Skeletal muscle satellite cell (primary cell): ENCODE measurements around the gene GRIN2A.

Experiments used
- H3K27me3 ChIP-seq: 2 replicates; pipeline ENCODE4 v1.7.0; 2013; ENCODE audit warnings: low read length; ENCODE audit not compliant: control insufficient read depth, insufficient read depth
- H3K36me3 ChIP-seq: 2 replicates; pipeline ENCODE4 v1.7.0; 2013; ENCODE audit warnings: mild to moderate bottlenecking, control low read depth, low read length; ENCODE audit not compliant: insufficient read depth
- H3K4me1 ChIP-seq: 2 replicates; pipeline ENCODE4 v1.7.0; 2013; ENCODE audit warnings: low read length; ENCODE audit not compliant: control insufficient read depth, insufficient read depth
- H3K4me2 ChIP-seq: 2 replicates; pipeline ENCODE4 v1.7.0; 2013; ENCODE audit warnings: mild to moderate bottlenecking, low read length
- H3K4me3 ChIP-seq: 2 replicates; pipeline ENCODE4 v1.7.0; 2013; ENCODE audit warnings: low read length
- H3K9ac ChIP-seq: 2 replicates; pipeline ENCODE4 v1.7.0; 2013; ENCODE audit warnings: mild to moderate bottlenecking, low read depth, low read length, moderate library complexity
- H3K9me3 ChIP-seq: replicated peaks from 2 replicates; pipeline ENCODE4 v1.7.0; 2013; ENCODE audit warnings: mild to moderate bottlenecking, control low read depth, low read length

Gene GRIN2A

DNA sequence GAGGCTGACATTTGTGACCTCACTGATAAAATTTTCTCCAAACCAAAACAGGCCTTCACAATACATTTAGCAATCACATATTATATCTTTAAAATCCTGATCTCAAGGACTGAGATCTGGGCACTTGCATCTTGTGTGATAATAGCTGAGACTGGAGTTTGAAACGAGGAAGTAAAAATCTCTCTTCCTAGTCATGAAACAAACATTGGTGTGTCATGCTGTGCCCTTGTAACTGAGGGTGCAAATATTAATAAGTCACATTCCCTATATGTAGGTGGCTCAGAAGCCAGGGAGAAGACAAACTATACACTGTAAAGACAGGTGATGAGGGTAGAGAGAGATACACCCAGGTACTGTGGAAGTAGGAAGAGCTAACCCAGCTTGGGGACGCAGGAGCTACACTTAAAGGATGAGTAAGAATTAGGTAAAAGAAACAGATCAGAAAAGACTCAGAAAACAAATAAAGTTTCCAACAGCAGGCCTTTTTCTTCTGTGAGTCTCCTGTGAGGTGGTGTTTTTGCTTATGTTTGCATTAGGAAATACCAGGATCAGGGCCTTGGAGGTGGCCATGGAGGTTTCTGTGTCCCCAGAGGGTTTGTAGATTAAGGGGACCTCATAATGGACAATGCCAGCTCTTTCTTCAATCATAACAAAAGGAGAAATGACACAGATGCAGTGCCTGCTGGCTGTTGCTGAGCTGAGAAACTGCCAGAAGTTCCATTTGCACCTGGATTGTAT, 335.7 kb downstream of the GRIN2A start:
- H3K4me3 ChIP-seq, result no peak overlapping the region
- H3K9ac ChIP-seq, result peak overlapping the region; percentile 64
- H3K4me2 ChIP-seq, result peak overlapping the region; percentile 61
- no peaks in the 10 kb centered on the region for H3K27me3 ChIP-seq
- H3K4me1 ChIP-seq, result peaks cover 42% of the 10 kb centered on the region
- no peaks in the 10 kb centered on the region for H3K9me3 ChIP-seq
- no peaks in the 10 kb centered on the region for H3K36me3 ChIP-seq

DNA sequence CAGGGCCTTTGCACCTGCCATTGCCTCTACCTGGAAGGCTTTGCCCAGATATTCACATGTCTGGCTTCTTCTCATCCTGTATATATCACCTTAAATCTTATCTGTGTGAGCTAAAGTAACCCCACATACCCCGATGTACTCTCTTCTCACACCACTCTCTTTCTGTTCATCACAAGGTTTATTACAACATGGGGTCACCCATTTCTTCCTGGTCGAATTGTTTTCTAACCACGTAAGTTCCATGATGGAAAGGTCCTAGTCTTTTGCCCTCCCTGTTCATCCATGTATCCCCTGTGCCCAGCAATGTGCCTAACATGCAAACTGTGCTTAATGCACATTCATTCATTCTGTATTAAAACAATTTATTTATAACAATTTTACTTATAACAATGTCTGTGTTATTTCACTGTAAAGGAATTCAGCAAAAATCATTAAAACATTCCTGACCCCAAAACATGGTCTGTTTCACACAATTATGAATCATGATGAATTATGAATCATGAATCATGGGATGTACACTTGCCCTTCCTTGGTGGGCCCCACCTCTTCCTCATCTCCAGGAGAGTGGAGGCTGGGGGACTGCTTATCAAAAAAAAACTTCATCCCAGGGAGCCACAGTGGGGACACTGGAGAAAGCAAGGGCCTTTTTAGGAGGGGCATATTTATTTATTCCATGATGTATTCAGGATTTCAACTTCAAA, 336.4 kb downstream of the GRIN2A start:
- Histone ChIP-seq H3K36me3 (no peaks in the 10 kb centered on the region), H3K9ac (peak overlapping the region; percentile 64), H3K4me2 (peak overlapping the region; percentile 65), H3K27me3 (no peaks in the 10 kb centered on the region), H3K4me1 (peaks cover 42% of the 10 kb centered on the region), H3K4me3 (no peak overlapping the region), H3K9me3 (no peaks in the 10 kb centered on the region)

DNA sequence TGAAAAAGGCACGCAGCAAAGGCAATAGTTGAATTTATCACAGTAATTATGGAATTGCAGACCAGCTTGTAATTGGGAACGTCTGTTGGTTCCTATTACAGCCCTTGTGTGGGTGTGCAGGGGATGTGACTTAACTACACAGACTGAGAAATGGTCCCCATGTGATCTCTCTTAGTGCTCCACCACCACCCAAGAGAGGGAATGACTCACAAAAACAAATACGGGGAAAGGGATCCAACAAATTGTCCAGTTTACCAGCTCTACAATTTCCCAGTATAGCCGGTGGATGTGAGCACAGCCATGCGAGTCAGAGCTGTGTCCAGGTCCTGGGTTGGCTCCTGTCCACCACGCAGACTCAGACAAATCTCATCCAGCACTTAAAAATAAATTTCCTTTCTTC, 337.9 kb downstream of the GRIN2A start:
- Histone ChIP-seq H3K9ac (no peak overlapping the region), H3K4me2 (peak overlapping the region; percentile 7), H3K4me1 (peaks cover 42% of the 10 kb centered on the region), H3K9me3 (no peaks in the 10 kb centered on the region), H3K36me3 (no peaks in the 10 kb centered on the region), H3K4me3 (no peak overlapping the region), H3K27me3 (no peaks in the 10 kb centered on the region)

DNA sequence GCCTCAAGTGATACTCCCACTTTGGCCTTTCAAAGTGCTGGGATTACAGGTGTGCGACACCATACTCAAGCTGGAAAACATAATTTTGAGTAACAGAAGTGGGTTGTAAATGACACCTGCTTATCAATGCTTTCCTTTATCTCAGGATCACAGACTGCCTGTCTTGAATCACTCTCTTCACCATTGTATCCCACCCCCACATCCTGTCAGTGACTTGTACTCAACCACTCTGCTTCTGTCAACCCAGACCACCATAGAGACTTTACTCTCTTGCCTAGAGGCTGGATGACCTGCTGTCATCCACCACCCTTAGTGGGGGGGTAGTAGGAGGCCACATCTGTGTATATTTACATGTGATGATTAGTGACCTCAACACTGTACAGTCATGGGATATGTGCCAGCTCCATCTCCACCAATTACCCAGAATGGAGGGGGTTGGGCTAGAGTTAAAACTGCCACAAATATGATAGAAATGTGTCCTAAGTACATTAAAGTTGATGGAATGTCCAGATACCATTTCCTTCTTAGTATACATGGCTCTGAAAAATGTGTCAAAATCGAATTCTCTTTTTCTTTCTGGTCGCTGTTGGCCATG, 338.7 kb downstream of the GRIN2A start:
- H3K36me3 ChIP-seq, result no peaks in the 10 kb centered on the region
- no peak overlapping the region for H3K9ac ChIP-seq
- H3K27me3 ChIP-seq, result no peaks in the 10 kb centered on the region
- H3K9me3 ChIP-seq, result no peaks in the 10 kb centered on the region
- peaks cover 42% of the 10 kb centered on the region for H3K4me1 ChIP-seq
- peak overlapping the region; percentile 7 for H3K4me2 ChIP-seq
- H3K4me3 ChIP-seq, result no peak overlapping the region

DNA sequence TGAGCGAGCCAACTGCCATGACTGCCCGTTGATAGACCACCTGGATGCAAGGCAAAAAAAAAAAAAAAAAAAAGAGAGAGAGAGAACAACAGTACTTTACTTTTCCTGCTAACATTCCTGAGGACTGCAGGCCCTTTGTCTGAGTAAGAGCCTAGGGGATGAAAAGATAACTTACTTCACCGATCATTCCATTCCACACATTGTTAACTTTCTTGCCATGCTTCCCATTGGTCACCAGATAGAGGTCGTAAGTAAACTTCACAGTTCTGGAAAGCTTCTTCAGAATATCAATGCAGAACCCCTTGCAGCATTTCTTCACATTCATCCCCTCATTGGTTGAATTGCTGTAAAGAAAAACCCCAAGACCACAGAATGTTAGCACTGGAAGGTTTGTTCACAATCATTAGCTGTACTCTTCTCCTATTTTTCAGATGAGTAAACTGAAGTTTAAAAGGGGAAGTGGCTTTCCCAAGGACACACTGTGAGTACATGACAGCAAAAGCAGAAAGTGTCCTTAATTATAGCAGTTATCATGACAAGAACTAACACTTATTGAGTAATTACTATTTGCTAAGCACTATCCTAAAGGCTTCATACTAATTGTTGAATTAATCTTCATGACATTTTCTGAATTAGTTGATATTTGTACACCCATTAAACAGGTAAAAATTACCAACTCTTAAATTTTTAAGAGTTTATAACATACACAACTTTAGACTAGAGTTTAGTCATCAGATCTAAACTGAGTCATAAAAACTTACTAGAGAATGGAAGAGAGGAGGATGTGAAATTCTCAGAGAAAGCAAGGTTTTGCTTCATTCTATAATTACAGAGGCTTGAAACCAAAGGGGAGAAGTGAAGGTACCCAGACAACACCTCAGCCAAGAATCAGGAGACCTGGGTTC, 341.2 kb downstream of the GRIN2A start:
- Histone ChIP-seq H3K36me3 (no peaks in the 10 kb centered on the region), H3K4me3 (no peak overlapping the region), H3K9ac (no peak overlapping the region), H3K9me3 (no peaks in the 10 kb centered on the region), H3K4me2 (no peak overlapping the region), H3K27me3 (no peaks in the 10 kb centered on the region), H3K4me1 (peaks cover 28% of the 10 kb centered on the region)

DNA sequence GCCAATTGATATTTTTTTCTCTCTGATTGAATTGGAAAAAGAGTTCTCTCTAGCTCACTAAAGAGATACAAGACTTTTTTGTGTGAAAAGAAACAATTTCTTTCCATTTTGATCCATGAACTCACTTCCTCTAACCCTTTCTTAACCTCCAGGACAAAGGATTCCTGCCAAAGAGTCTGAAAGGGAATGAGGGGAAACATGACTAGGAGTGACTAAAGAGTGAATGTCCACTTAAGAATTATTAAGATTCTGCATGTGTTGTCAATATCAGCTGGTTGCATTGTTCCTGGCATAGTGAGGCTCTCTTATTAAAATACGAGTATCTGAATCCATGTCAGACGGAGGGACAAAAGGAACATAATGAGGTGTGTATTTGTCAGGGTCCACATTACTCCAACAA, 344.7 kb downstream of the GRIN2A start:
- no peaks in the 10 kb centered on the region for H3K4me1 ChIP-seq
- no peak overlapping the region for H3K9ac ChIP-seq
- no peaks in the 10 kb centered on the region for H3K36me3 ChIP-seq
- H3K4me2 ChIP-seq, result no peak overlapping the region
- no peaks in the 10 kb centered on the region for H3K27me3 ChIP-seq
- no peak overlapping the region for H3K4me3 ChIP-seq
- H3K9me3 ChIP-seq, result no peaks in the 10 kb centered on the region

DNA sequence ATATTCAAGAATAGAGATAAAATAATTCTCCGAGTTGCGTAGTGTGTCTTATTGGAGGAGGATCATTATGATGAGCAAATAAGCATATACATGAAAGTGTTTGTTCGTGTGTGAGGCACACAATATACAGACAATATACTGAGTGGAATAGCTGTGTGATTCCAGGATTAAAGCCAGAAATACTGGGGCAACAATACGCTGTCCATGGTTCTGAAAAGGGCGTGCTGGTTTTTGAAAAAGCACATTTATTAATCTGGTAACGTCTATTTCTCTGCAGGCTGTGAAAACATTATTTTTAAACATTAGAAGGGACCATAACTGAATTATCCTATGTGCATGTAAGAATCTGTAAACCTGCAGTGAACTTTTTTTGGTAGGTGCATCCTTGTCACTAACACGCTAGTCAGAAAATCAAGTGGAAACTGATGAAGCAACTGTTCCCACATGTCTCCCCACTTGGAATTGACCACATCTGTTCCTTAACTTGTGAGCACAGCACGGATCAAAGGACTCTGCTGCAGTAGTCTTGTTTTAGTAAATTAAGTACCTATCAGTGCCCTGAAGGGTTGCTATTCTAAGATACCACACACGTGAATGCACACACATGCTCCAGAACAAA, 346.0 kb downstream of the GRIN2A start:
- Histone ChIP-seq H3K9me3 (no peaks in the 10 kb centered on the region), H3K9ac (no peak overlapping the region), H3K4me3 (no peak overlapping the region), H3K4me1 (no peaks in the 10 kb centered on the region), H3K36me3 (no peaks in the 10 kb centered on the region), H3K4me2 (no peak overlapping the region), H3K27me3 (no peaks in the 10 kb centered on the region)

DNA sequence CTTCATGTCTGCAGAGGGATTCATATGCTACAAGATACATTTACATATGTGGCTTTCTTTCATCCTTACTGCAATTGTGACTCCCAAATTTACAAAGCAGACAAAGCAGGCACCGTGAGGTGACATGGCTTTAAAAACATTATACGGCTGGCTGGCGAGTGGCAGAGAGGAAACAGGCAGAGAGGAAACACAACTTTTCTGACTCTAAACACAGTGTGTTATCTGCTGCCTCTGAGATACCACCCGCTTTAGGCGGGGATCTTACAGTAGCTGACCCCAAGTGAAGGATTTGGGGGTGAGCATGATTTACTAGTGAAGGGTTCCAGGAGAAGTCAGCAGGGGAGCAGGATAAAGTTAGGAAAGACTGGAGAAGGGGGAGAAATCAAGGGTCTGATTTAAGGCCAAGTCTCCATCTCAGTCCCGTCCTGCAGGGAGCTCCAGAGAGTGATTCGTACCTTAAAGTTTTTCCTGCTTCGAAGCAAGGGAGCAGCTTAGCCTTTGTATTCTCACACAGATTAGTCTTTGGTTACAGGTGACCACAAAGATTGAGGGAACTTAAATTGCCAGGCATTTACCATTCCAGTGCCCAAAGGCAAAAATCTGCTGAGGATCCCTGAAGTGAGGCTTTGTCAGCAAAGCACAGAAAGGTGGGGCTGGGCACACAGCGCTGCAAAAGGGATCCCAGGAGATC, 355.0 kb downstream of the GRIN2A start:
- H3K9ac ChIP-seq, result no peak overlapping the region
- no peaks in the 10 kb centered on the region for H3K4me1 ChIP-seq
- no peaks in the 10 kb centered on the region for H3K27me3 ChIP-seq
- H3K36me3 ChIP-seq, result no peaks in the 10 kb centered on the region
- no peaks in the 10 kb centered on the region for H3K9me3 ChIP-seq
- no peak overlapping the region for H3K4me3 ChIP-seq
- H3K4me2 ChIP-seq, result no peak overlapping the region

DNA sequence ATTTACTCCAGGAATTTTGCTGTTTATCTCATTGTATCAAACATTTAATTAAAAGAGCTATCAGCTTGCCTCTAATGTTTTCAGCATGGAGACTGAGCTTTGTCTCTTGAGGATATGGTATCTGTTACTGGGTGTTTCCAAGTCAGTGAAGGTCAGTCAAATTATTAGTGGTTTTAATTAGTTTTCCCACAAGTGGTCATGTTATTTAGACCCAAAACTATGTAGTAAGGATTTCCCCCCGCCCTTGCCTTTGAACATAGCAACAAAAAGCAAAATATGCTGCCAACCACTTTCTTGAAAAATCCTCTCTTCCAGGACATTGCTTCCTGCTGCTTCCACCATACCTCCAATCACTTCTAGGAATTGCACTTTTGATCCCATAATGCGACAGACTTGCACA, 355.6 kb downstream of the GRIN2A start:
- Histone ChIP-seq H3K27me3 (no peaks in the 10 kb centered on the region), H3K4me3 (no peak overlapping the region), H3K9me3 (no peaks in the 10 kb centered on the region), H3K36me3 (no peaks in the 10 kb centered on the region), H3K4me2 (no peak overlapping the region), H3K9ac (no peak overlapping the region), H3K4me1 (no peaks in the 10 kb centered on the region)

DNA sequence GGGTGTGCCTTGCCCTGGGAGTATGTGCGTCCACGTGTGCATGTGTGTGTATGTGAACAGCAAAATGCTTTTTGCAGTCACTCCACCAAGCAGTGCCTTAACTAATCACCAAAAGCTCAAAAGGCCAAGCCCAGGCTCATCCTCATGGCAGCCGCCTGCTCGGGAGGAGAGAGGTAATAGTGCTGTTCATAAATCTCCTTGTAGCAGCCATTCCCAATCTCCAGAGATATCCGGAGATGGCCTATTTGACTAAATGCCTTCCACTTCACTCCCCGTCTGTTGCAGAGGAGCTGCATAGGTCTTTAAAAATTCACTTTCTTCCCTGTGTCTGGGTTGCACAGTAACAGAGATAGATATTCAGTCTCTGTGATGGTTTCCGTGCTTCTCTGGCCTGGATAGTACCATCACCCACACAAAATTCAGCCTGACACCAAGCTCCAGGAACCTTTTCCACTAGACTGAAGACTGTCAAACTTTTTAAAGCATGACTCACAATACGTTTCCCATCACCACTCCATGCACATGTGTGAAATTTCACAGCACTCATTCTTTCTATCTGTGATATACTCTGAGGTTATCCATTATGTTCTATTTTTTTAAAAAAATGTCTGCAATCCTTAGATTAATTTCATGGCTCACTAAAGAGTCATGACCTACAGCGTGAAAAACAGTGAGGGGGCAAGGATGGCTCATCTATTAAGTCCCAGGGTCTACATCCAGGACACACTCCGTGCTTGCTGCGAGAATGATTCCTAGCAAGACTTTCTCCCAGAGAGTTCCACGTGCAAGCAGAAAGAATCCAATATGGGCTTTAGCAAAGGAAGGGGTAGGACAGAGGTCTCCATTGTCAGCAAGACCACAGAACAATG, 357.8 kb downstream of the GRIN2A start:
- Histone ChIP-seq H3K4me3 (no peak overlapping the region), H3K9ac (no peak overlapping the region), H3K9me3 (no peaks in the 10 kb centered on the region), H3K36me3 (no peaks in the 10 kb centered on the region), H3K4me1 (no peaks in the 10 kb centered on the region), H3K4me2 (no peak overlapping the region), H3K27me3 (no peaks in the 10 kb centered on the region)
